Measurements from ENCODE around the gene GIPC2.
"Not testable (repeated sequence)": the region's sequence is repeated elsewhere in the genome, so short reads cannot be mapped to it uniquely, and the experiment has no call there.

The GIPC2 gene

GRCh38 chr1:78009276-78009675 is 36.5 kb upstream of the GIPC2 start:
- H3K4me3 ChIP-seq (ENCODE audit: low read depth in 1 of 2, low read length in 2 of 2), result peak overlapping the region; percentile 8 to 38
- H3K27me3 ChIP-seq (ENCODE audit: low read depth, low read length), result no peaks in the 10 kb centered on the region
- no peak overlapping the region for H3K27ac ChIP-seq (ENCODE audit: low read length)
- H3K4me1 ChIP-seq (ENCODE audit: control insufficient read depth in 1 of 2, insufficient read depth in 2 of 2, low read length in 2 of 2), result peaks cover 5 to 11% of the 10 kb centered on the region in 2 donors
- no peaks in the 10 kb centered on the region for H3K9me3 ChIP-seq (ENCODE audit: control insufficient read depth in 1 of 2, low read length in 2 of 2)
- H3K36me3 ChIP-seq (ENCODE audit: control insufficient read depth in 1 of 2, insufficient read depth in 2 of 2, low read length in 2 of 2), result peaks cover 5 to 17% of the 10 kb centered on the region in 2 donors

- peak overlapping the region in 1 of 2 donors; percentile 8 for H3K4me3 ChIP-seq (ENCODE audit: low read depth in 1 of 2, low read length in 2 of 2)
These were observed 35.9 kb upstream of the GIPC2 start for GRCh38 chr1:78009836-78010235.

GRCh38 chr1:78011050-78011449 is 34.7 kb upstream of the GIPC2 start:
- Histone ChIP-seq H3K9me3 (ENCODE audit: control insufficient read depth in 1 of 2, low read length in 2 of 2) (no peaks in the 10 kb centered on the region), H3K27me3 (ENCODE audit: low read depth, low read length) (no peaks in the 10 kb centered on the region), H3K36me3 (ENCODE audit: control insufficient read depth in 1 of 2, insufficient read depth in 2 of 2, low read length in 2 of 2) (peaks cover 8 to 9% of the 10 kb centered on the region in 2 donors), H3K4me3 (ENCODE audit: low read depth in 1 of 2, low read length in 2 of 2) (no peak overlapping the region), H3K4me1 (ENCODE audit: control insufficient read depth in 1 of 2, insufficient read depth in 2 of 2, low read length in 2 of 2) (peaks cover 5 to 11% of the 10 kb centered on the region in 2 donors), H3K27ac (ENCODE audit: low read length) (no peak overlapping the region)

More at GRCh38 chr1:78009836-78010235, 35.9 kb upstream of the GIPC2 start:
- Histone ChIP-seq H3K36me3 (ENCODE audit: control insufficient read depth in 1 of 2, insufficient read depth in 2 of 2, low read length in 2 of 2) (peaks cover 5 to 15% of the 10 kb centered on the region in 2 donors), H3K27me3 (ENCODE audit: low read depth, low read length) (no peaks in the 10 kb centered on the region), H3K4me1 (ENCODE audit: control insufficient read depth in 1 of 2, insufficient read depth in 2 of 2, low read length in 2 of 2) (peaks cover 5 to 11% of the 10 kb centered on the region in 2 donors), H3K27ac (ENCODE audit: low read length) (no peak overlapping the region), H3K9me3 (ENCODE audit: control insufficient read depth in 1 of 2, low read length in 2 of 2) (no peaks in the 10 kb centered on the region)

GRCh38 chr1:78015148-78015547 is 30.6 kb upstream of the GIPC2 start:
- Histone ChIP-seq H3K4me3 (ENCODE audit: low read depth in 1 of 2, low read length in 2 of 2) (no peak overlapping the region), H3K27me3 (ENCODE audit: low read depth, low read length) (no peaks in the 10 kb centered on the region), H3K27ac (ENCODE audit: low read length) (no peak overlapping the region), H3K9me3 (ENCODE audit: control insufficient read depth in 1 of 2, low read length in 2 of 2) (no peaks in the 10 kb centered on the region), H3K4me1 (ENCODE audit: control insufficient read depth in 1 of 2, insufficient read depth in 2 of 2, low read length in 2 of 2) (peaks cover 0 to 5% of the 10 kb centered on the region in 2 donors), H3K36me3 (ENCODE audit: control insufficient read depth in 1 of 2, insufficient read depth in 2 of 2, low read length in 2 of 2) (peaks cover 8 to 15% of the 10 kb centered on the region in 2 donors)

- Histone ChIP-seq H3K4me1 (ENCODE audit: control insufficient read depth in 1 of 2, insufficient read depth in 2 of 2, low read length in 2 of 2) (no peaks in the 10 kb centered on the region), H3K27me3 (ENCODE audit: low read depth, low read length) (no peaks in the 10 kb centered on the region), H3K36me3 (ENCODE audit: control insufficient read depth in 1 of 2, insufficient read depth in 2 of 2, low read length in 2 of 2) (peaks cover 3 to 8% of the 10 kb centered on the region in 2 donors), H3K4me3 (ENCODE audit: low read depth in 1 of 2, low read length in 2 of 2) (no peak overlapping the region), H3K9me3 (ENCODE audit: control insufficient read depth in 1 of 2, low read length in 2 of 2) (no peaks in the 10 kb centered on the region), H3K27ac (ENCODE audit: low read length) (no peak overlapping the region)
These were observed 26.7 kb upstream of the GIPC2 start for GRCh38 chr1:78019024-78019423.

- H3K27me3 ChIP-seq (ENCODE audit: low read depth, low read length); H3K4me3 ChIP-seq (ENCODE audit: low read depth in 1 of 2, low read length in 2 of 2); H3K9me3 ChIP-seq (ENCODE audit: control insufficient read depth in 1 of 2, low read length in 2 of 2); H3K27ac ChIP-seq (ENCODE audit: low read length); H3K4me1 ChIP-seq (ENCODE audit: control insufficient read depth in 1 of 2, insufficient read depth in 2 of 2, low read length in 2 of 2); H3K36me3 ChIP-seq (ENCODE audit: control insufficient read depth in 1 of 2, insufficient read depth in 2 of 2, low read length in 2 of 2): not testable (repeated sequence)
These were observed 24.6 kb upstream of the GIPC2 start for GRCh38 chr1:78021134-78021533.

- Histone ChIP-seq H3K4me1 (ENCODE audit: control insufficient read depth in 1 of 2, insufficient read depth in 2 of 2, low read length in 2 of 2) (peaks cover 0 to 7% of the 10 kb centered on the region in 2 donors), H3K27ac (ENCODE audit: low read length) (no peak overlapping the region), H3K36me3 (ENCODE audit: control insufficient read depth in 1 of 2, insufficient read depth in 2 of 2, low read length in 2 of 2) (no peaks in the 10 kb centered on the region)
These were observed 16.0 kb upstream of the GIPC2 start for GRCh38 chr1:78029793-78030192.

GRCh38 chr1:78032996-78033796 is 12.6 kb upstream of the GIPC2 start:
- H3K4me3 ChIP-seq (ENCODE audit: low read depth in 1 of 2, low read length in 2 of 2), result no peak overlapping the region
- H3K4me1 ChIP-seq (ENCODE audit: control insufficient read depth in 1 of 2, insufficient read depth in 2 of 2, low read length in 2 of 2), result peaks cover 0 to 10% of the 10 kb centered on the region in 2 donors
- no peak overlapping the region for H3K27ac ChIP-seq (ENCODE audit: low read length)
- H3K27me3 ChIP-seq (ENCODE audit: low read depth, low read length), result no peaks in the 10 kb centered on the region
- no peaks in the 10 kb centered on the region for H3K9me3 ChIP-seq (ENCODE audit: control insufficient read depth in 1 of 2, low read length in 2 of 2)
- H3K36me3 ChIP-seq (ENCODE audit: control insufficient read depth in 1 of 2, insufficient read depth in 2 of 2, low read length in 2 of 2), result no peaks in the 10 kb centered on the region

More at GRCh38 chr1:78029793-78030192, 16.0 kb upstream of the GIPC2 start:
- H3K9me3 ChIP-seq (ENCODE audit: control insufficient read depth in 1 of 2, low read length in 2 of 2), result no peaks in the 10 kb centered on the region
- H3K4me3 ChIP-seq (ENCODE audit: low read depth in 1 of 2, low read length in 2 of 2), result no peak overlapping the region
- H3K27me3 ChIP-seq (ENCODE audit: low read depth, low read length), result no peaks in the 10 kb centered on the region

GRCh38 chr1:78033797-78034172 is 12.0 kb upstream of the GIPC2 start:
- no peak overlapping the region for H3K27ac ChIP-seq (ENCODE audit: low read length)
- H3K4me1 ChIP-seq (ENCODE audit: control insufficient read depth in 1 of 2, insufficient read depth in 2 of 2, low read length in 2 of 2), result peaks cover 0 to 12% of the 10 kb centered on the region in 2 donors
- H3K27me3 ChIP-seq (ENCODE audit: low read depth, low read length), result no peaks in the 10 kb centered on the region
- H3K36me3 ChIP-seq (ENCODE audit: control insufficient read depth in 1 of 2, insufficient read depth in 2 of 2, low read length in 2 of 2), result no peaks in the 10 kb centered on the region
- no peak overlapping the region for H3K4me3 ChIP-seq (ENCODE audit: low read depth in 1 of 2, low read length in 2 of 2)
- H3K9me3 ChIP-seq (ENCODE audit: control insufficient read depth in 1 of 2, low read length in 2 of 2), result no peaks in the 10 kb centered on the region

GRCh38 chr1:78035121-78035520 is 10.6 kb upstream of the GIPC2 start:
- no peaks in the 10 kb centered on the region for H3K9me3 ChIP-seq (ENCODE audit: control insufficient read depth in 1 of 2, low read length in 2 of 2)
- H3K36me3 ChIP-seq (ENCODE audit: control insufficient read depth in 1 of 2, insufficient read depth in 2 of 2, low read length in 2 of 2), result no peaks in the 10 kb centered on the region
- H3K27ac ChIP-seq (ENCODE audit: low read length), result no peak overlapping the region

GRCh38 chr1:78036450-78036849 is 9.3 kb upstream of the GIPC2 start:
- no peaks in the 10 kb centered on the region for H3K27me3 ChIP-seq (ENCODE audit: low read depth, low read length)
- H3K36me3 ChIP-seq (ENCODE audit: control insufficient read depth in 1 of 2, insufficient read depth in 2 of 2, low read length in 2 of 2), result no peaks in the 10 kb centered on the region
- peaks cover 0 to 12% of the 10 kb centered on the region in 2 donors for H3K4me1 ChIP-seq (ENCODE audit: control insufficient read depth in 1 of 2, insufficient read depth in 2 of 2, low read length in 2 of 2)
- no peaks in the 10 kb centered on the region for H3K9me3 ChIP-seq (ENCODE audit: control insufficient read depth in 1 of 2, low read length in 2 of 2)
- H3K4me3 ChIP-seq (ENCODE audit: low read depth in 1 of 2, low read length in 2 of 2), result no peak overlapping the region
- H3K27ac ChIP-seq (ENCODE audit: low read length), result no peak overlapping the region

More at GRCh38 chr1:78035121-78035520, 10.6 kb upstream of the GIPC2 start:
- H3K4me3 ChIP-seq (ENCODE audit: low read depth in 1 of 2, low read length in 2 of 2), result no peak overlapping the region
- H3K27me3 ChIP-seq (ENCODE audit: low read depth, low read length), result no peaks in the 10 kb centered on the region
- H3K4me1 ChIP-seq (ENCODE audit: control insufficient read depth in 1 of 2, insufficient read depth in 2 of 2, low read length in 2 of 2), result peaks cover 0 to 12% of the 10 kb centered on the region in 2 donors

- Histone ChIP-seq H3K27me3 (ENCODE audit: low read depth, low read length) (no peaks in the 10 kb centered on the region), H3K4me1 (ENCODE audit: control insufficient read depth in 1 of 2, insufficient read depth in 2 of 2, low read length in 2 of 2) (peaks cover 0 to 11% of the 10 kb centered on the region in 2 donors), H3K9me3 (ENCODE audit: control insufficient read depth in 1 of 2, low read length in 2 of 2) (no peaks in the 10 kb centered on the region), H3K27ac (ENCODE audit: low read length) (no peak overlapping the region), H3K4me3 (ENCODE audit: low read depth in 1 of 2, low read length in 2 of 2) (no peak overlapping the region), H3K36me3 (ENCODE audit: control insufficient read depth in 1 of 2, insufficient read depth in 2 of 2, low read length in 2 of 2) (no peaks in the 10 kb centered on the region)
These were observed 7.7 kb upstream of the GIPC2 start for GRCh38 chr1:78038071-78038470.
